Kidney tubule cell (primary cell): ENCODE results near the gene GABRG2.
"Not testable (repeated sequence)": the region's sequence is repeated elsewhere in the genome, so short reads cannot be mapped to it uniquely, and the experiment has no call there.

Experiments
- DNase-seq: peaks from one replicate; pipeline ENCODE4 v3.0.0-alpha.2; 2018; ENCODE audit warnings: low spot score

GABRG2 gene

DNA sequence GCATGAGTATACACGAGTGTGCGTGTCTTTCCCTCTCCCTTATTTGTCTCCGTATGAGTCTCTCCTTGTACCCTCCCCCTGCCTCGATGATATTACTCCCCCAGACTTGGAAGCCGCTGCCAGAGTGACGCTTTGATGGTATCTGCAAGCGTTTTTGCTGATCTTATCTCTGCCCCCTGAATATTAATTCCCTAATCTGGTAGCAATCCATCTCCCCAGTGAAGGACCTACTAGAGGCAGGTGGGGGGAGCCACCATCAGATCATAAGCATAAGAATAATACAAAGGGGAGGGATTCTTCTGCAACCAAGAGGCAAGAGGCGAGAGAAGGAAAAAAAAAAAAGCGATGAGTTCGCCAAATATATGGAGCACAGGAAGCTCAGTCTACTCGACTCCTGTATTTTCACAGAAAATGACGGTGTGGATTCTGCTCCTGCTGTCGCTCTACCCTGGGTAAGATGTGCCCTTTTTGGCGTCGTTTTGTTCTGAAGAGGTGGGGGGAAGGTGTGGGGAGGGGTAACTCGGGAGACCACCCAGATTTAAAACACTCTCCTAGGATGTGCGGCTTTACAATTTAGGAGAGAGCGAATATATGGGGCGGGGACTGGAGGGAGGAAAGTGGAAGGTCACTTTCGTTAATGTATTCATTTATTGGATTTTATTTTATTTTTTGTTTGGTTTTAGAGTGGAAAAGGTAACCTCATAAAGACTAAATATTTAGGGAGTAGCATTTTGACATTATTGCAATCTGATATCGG lies at the start of gene GABRG2:
GABRG2 (plus strand) TSS at position 119 of the 757 bp plus-strand sequence; CDS start at position 346, 227 bp downstream.
- DNase-seq: no peak

GRCh38 chr5:162025312-162025711 lies 42.3 kb upstream of the GABRG2 start:
- no peak for DNase-seq

GRCh38 chr5:162026803-162027202 lies 40.8 kb upstream of the GABRG2 start:
- no peak for DNase-seq

- no peak for DNase-seq
Observed at GRCh38 chr5:162037431-162037830, 30.1 kb upstream of the GABRG2 start.

GRCh38 chr5:162047279-162047678 lies 20.3 kb upstream of the GABRG2 start:
- DNase-seq: no peak

DNA sequence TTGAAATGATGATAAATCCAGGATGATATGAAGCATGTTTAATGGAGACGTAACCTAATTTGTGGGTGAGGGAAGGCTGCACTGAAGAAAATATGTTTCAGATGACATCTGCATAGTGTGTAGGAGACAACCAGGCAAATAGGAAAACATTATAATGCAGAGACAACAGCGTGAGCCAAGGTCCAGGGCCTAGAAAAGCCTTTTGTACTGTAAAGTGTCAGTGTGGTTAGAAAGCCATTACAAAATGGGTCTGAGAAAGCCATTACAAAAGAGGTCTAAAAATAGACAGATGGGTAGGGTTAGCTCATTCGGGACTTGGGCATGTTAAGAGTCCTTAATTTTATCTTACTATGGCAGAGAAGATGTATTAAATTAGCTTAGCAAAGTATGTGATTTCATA lies 14.9 kb upstream of the GABRG2 start:
- DNase-seq: no peak

GRCh38 chr5:162055095-162055494 lies 12.5 kb upstream of the GABRG2 start:
- DNase-seq: not testable (repeated sequence)

DNA sequence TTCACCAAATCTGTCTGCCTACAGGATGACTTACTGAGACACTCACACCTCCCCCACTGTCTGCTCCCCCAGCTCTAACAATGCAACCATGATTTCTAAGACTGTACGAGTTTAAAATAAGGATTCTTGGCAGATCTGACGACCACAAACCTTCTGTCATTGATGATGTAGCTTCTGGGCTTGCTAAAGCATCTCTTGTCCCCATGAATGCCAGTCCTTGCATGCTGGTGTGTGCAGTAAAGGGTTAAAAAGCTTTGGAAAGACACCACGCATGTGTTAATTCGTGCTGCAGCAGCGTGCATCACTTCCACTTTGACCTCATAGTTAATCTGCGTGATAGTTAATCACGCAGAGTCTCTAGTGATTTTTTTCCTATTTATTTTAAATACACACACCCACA lies 411 bp upstream of the GABRG2 start:
- no peak for DNase-seq

- DNase-seq: peak; percentile 62
Observed at GRCh38 chr5:162068412-162068811, 839 bp downstream of the GABRG2 start.

- no peak for DNase-seq
Observed at GRCh38 chr5:162068936-162069335, 1.4 kb downstream of the GABRG2 start.

GRCh38 chr5:162078805-162079204 lies 11.2 kb downstream of the GABRG2 start:
- no peak for DNase-seq

DNA sequence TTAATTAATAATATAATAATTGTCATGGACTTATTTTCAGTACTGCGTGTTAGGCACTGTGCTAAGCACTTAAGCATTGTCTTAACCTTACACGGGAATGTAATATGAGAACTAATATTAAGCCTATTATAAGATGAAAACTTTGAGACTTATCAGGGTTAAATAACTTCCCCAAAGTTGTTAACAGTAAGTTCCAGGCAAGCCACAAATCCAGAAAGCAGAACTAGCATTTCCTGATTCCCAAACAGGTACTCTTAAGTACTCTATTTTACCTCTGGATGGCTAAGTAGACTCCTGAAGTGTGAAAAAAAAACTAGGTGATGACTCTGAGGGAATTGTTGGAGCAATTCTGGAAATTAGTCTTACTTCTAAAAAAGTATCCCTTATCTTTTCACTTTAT lies 23.8 kb downstream of the GABRG2 start:
- DNase-seq: no peak

GRCh38 chr5:162096448-162096847 lies 28.9 kb downstream of the GABRG2 start:
- DNase-seq: peak; percentile 4

DNA sequence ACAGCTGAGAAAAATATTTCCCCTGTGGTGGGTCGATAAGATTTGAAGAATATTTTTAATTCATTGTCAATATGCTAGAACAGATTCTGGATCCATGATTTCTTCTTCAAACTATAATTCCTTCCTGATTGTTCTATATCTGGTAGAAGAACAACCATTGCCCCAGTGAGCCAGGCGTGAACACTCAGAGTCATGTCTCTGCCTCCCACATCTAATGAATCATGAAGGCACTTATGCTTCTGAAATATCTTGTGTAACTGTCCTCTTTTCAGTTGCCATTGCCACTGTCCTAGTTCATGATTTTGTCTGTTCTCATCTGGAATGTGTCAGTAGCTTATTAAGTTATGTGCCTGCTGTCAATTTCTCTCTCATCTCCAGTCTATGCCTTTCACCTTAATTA lies 40.0 kb downstream of the GABRG2 start:
- DNase-seq: no peak

- DNase-seq: no peak
Observed at GRCh38 chr5:162119801-162120200, 52.2 kb downstream of the GABRG2 start.

DNA sequence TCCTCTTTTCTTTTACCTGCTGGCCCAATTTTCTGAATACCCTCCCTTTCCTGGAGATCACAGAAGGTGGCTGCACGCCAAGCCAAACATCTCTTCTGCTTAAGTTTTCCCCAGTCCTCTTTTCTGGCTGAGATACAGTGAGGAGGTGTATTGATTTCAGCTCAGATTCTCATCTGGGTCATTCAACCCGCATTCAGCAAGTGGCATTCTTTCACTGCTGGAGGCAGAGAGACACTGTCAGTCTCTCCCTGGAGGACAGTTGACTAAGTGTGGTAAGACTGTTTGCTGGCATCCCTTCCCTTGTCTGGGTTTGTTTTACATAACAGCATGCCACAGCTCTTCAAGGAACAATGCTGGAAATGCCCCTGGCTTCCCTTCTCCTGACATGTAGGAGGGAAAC lies 60.5 kb downstream of the GABRG2 start:
- peak; percentile 5 for DNase-seq

DNA sequence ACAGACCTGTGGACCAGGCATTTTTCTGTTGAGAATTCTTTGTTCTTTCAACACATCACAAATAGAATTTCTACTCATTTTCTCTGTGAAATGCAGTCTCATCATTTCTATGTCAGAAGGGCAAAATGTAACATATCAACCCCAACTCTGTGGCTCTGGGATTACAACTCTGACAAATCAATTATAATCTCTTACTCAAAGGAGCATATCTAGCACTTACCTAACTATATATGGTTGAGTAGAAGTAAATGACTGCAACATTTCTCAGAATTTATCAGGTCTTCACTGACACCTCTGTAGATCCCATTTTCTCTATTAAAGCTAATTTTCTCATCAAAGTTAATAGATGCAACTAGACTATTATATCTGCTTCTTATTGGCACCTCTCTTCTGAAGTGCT lies 64.8 kb downstream of the GABRG2 start:
- no peak for DNase-seq

- no peak for DNase-seq
Observed at GRCh38 chr5:162139190-162139589, 71.6 kb downstream of the GABRG2 start.

- no peak for DNase-seq
Observed at GRCh38 chr5:162154242-162154641, 86.7 kb downstream of the GABRG2 start.

- no peak for DNase-seq
Observed at GRCh38 chr5:162160401-162160800, 92.8 kb downstream of the GABRG2 start.

- no peak for DNase-seq
Observed at GRCh38 chr5:162163663-162164062, 96.1 kb downstream of the GABRG2 start.

- DNase-seq: no peak
Observed at GRCh38 chr5:162174358-162174974, 106.9 kb downstream of the GABRG2 start.

GRCh38 chr5:162187371-162187770 lies 119.8 kb downstream of the GABRG2 start:
- no peak for DNase-seq

DNA sequence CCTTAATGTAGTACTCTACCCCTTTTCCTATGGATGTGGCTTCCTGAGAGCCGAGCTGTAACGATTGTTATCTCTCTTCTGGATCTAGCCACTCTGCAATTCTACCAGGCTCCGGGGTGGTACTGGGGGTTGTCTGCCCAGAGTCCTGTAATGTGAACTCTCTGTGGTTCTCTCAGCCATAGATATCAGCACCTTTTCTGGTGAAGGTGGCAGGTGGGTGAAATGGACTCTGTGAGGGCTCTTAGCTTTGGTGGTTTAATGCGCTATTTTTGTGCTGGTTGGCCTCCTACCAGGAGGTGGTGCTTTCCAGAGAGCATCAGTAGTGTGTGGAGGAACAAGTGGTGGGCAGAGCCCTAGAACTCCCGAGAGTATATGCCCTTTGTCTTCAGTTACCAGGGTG lies 122.1 kb downstream of the GABRG2 start:
- DNase-seq: no peak
